NCI-H510A (cell line): ENCODE data around the gene PLB1.

ENCODE experiments used
- DNase-seq: peaks from one replicate; lab custom pipeline; 2025; lab: John Stamatoyannopoulos, UW

Gene PLB1

GRCh38 chr2:28564346-28564745 lies 68.5 kb downstream of the PLB1 start:
- no peak for DNase-seq

- no peak for DNase-seq
Observed at GRCh38 chr2:28565033-28565432, 69.2 kb downstream of the PLB1 start.

GRCh38 chr2:28565720-28566295 lies 69.9 kb downstream of the PLB1 start:
- DNase-seq: peak; percentile 21

- peak; percentile 61 for DNase-seq
Observed at GRCh38 chr2:28566521-28567041, 70.7 kb downstream of the PLB1 start.

GRCh38 chr2:28567061-28567471 lies 71.2 kb downstream of the PLB1 start:
- no peak for DNase-seq

GRCh38 chr2:28568036-28568435 lies 72.2 kb downstream of the PLB1 start:
- DNase-seq: no peak

GRCh38 chr2:28568533-28568932 lies 72.7 kb downstream of the PLB1 start:
- DNase-seq: no peak

GRCh38 chr2:28570431-28570830 lies 74.6 kb downstream of the PLB1 start:
- DNase-seq: no peak

- DNase-seq: no peak
Observed at GRCh38 chr2:28576714-28577113, 80.9 kb downstream of the PLB1 start.

- DNase-seq: no peak
Observed at GRCh38 chr2:28577791-28578680, 82.2 kb downstream of the PLB1 start.

GRCh38 chr2:28578774-28579173 lies 82.9 kb downstream of the PLB1 start:
- DNase-seq: no peak

- no peak for DNase-seq
Observed at GRCh38 chr2:28579606-28580005, 83.7 kb downstream of the PLB1 start.

- DNase-seq: no peak
Observed at GRCh38 chr2:28580078-28580477, 84.2 kb downstream of the PLB1 start.

- DNase-seq: no peak
Observed at GRCh38 chr2:28581312-28581711, 85.5 kb downstream of the PLB1 start.

- no peak for DNase-seq
Observed at GRCh38 chr2:28582152-28582551, 86.3 kb downstream of the PLB1 start.

GRCh38 chr2:28582595-28582994 lies 86.7 kb downstream of the PLB1 start:
- no peak for DNase-seq

GRCh38 chr2:28583899-28584553 lies 88.2 kb downstream of the PLB1 start:
- no peak for DNase-seq

GRCh38 chr2:28586867-28587266 lies 91.0 kb downstream of the PLB1 start:
- no peak for DNase-seq

- DNase-seq: no peak
Observed at GRCh38 chr2:28587526-28588291, 91.8 kb downstream of the PLB1 start.

- DNase-seq: no peak
Observed at GRCh38 chr2:28588292-28588670, 92.4 kb downstream of the PLB1 start.

- DNase-seq: no peak
Observed at GRCh38 chr2:28589746-28590463, 94.0 kb downstream of the PLB1 start.
